PC-9 (cell line): ENCODE data around the gene USP37.

Experiments
- EZH2 ChIP-seq: fragments of 200-600 bp; sonication (generic); IDR thresholded peaks from 2 replicates; pipeline ENCODE4 v1.8.0; 2017; ENCODE audit warnings: antibody characterized with exemption, low read depth
- TF ChIP-seq, protein P1 (sequence below): fragments of 200-600 bp; sonication (generic); conservative IDR thresholded peaks from 2 replicates; pipeline ENCODE4 v1.6.1; 2017; ENCODE audit warnings: mixed run types, antibody characterized with exemption, mild to moderate bottlenecking, moderate library complexity

- TF ChIP-seq, protein P1, sequence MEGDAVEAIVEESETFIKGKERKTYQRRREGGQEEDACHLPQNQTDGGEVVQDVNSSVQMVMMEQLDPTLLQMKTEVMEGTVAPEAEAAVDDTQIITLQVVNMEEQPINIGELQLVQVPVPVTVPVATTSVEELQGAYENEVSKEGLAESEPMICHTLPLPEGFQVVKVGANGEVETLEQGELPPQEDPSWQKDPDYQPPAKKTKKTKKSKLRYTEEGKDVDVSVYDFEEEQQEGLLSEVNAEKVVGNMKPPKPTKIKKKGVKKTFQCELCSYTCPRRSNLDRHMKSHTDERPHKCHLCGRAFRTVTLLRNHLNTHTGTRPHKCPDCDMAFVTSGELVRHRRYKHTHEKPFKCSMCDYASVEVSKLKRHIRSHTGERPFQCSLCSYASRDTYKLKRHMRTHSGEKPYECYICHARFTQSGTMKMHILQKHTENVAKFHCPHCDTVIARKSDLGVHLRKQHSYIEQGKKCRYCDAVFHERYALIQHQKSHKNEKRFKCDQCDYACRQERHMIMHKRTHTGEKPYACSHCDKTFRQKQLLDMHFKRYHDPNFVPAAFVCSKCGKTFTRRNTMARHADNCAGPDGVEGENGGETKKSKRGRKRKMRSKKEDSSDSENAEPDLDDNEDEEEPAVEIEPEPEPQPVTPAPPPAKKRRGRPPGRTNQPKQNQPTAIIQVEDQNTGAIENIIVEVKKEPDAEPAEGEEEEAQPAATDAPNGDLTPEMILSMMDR: no peak
- TF ChIP-seq EZH2: no peak
Observed at GRCh38 chr2:218458598-218458997, 109.6 kb downstream of the USP37 start.
